ENCODE results near the gene SLF2.

The SLF2 gene

DNA sequence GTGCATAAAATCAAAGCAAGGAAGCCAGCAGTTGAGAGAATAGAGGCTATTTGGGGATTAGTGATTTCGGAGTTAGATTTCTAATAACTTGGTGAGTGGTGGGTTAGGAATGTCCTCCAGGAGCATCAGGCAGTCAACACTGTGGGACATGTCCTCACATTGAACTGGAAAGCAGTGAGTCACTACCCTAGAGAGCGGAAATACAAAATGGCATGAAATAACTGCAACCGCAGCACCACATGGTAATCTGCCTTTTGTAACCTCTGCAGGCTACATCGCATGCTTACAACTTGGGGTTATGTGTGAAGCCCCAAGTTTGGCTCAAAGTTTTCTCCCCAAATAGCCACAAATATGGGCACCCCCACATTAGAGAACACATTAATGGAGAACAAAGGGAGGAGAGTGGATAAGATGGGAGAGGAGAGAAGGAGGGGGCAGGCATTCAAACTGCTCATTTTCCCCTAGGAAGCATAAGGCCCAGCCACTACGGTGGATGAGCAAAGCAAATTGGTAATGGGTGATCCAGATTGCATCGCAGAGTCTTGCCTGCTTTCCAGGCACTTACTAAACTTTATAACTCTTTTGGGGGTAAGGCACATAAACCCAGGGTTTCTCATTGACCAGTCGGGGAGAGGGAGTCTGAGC lies 22.0 kb upstream of the SLF2 start:
- peak; percentile 98 for ATAC-seq
- no peak for TF ChIP-seq PPARA (CRISPR knock-in tag; IDR thresholded peaks at IDR 0.05; ENCODE audit: borderline replicate concordance)
- peak; percentile 10; the same call in 1 of the 2 replicates for TF ChIP-seq TOX (CRISPR knock-in tag; IDR thresholded peaks at IDR 0.05; ENCODE audit: borderline replicate concordance)
- peak; percentile 78; the same call in 1 of the 2 replicates for TF ChIP-seq CSDC2 (CRISPR knock-in tag; IDR thresholded peaks at IDR 0.05)
- no peak for TF ChIP-seq ISL1 (CRISPR knock-in tag; IDR thresholded peaks at IDR 0.05)
- no peak for TF ChIP-seq CREB5 (CRISPR knock-in tag; IDR thresholded peaks at IDR 0.05; ENCODE audit: low read depth)
- TF ChIP-seq RARB (CRISPR knock-in tag; IDR thresholded peaks at IDR 0.05): no peak
- TF ChIP-seq ZC3H10 (CRISPR knock-in tag; IDR thresholded peaks at IDR 0.05): no peak
- peak; percentile 25; the same call in 1 of the 2 replicates for TF ChIP-seq PATZ1 (CRISPR knock-in tag; IDR thresholded peaks at IDR 0.05; ENCODE audit: borderline replicate concordance)
- no peak for TF ChIP-seq ZFP30 (CRISPR knock-in tag; IDR thresholded peaks at IDR 0.05)
- peak; percentile 68; the same call in 1 of the 2 replicates for TF ChIP-seq ZFP3 (CRISPR knock-in tag; IDR thresholded peaks at IDR 0.05)
- peak; percentile 93 for TF ChIP-seq OSR1 (CRISPR knock-in tag; IDR thresholded peaks at IDR 0.05)
- TF ChIP-seq, protein P1, sequence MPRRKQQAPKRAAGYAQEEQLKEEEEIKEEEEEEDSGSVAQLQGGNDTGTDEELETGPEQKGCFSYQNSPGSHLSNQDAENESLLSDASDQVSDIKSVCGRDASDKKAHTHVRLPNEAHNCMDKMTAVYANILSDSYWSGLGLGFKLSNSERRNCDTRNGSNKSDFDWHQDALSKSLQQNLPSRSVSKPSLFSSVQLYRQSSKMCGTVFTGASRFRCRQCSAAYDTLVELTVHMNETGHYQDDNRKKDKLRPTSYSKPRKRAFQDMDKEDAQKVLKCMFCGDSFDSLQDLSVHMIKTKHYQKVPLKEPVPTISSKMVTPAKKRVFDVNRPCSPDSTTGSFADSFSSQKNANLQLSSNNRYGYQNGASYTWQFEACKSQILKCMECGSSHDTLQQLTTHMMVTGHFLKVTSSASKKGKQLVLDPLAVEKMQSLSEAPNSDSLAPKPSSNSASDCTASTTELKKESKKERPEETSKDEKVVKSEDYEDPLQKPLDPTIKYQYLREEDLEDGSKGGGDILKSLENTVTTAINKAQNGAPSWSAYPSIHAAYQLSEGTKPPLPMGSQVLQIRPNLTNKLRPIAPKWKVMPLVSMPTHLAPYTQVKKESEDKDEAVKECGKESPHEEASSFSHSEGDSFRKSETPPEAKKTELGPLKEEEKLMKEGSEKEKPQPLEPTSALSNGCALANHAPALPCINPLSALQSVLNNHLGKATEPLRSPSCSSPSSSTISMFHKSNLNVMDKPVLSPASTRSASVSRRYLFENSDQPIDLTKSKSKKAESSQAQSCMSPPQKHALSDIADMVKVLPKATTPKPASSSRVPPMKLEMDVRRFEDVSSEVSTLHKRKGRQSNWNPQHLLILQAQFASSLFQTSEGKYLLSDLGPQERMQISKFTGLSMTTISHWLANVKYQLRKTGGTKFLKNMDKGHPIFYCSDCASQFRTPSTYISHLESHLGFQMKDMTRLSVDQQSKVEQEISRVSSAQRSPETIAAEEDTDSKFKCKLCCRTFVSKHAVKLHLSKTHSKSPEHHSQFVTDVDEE (CRISPR knock-in tag; IDR thresholded peaks at IDR 0.05): no peak
- TF ChIP-seq BACH2 (CRISPR knock-in tag; IDR thresholded peaks at IDR 0.05; ENCODE audit: borderline replicate concordance): no peak
- TF ChIP-seq ZNF565 (CRISPR knock-in tag; conservative IDR thresholded peaks at IDR 0.05; ENCODE audit: low read depth): no peak
- TF ChIP-seq ZNF8 (CRISPR knock-in tag; IDR thresholded peaks at IDR 0.05): no peak; the same call in 1 of the 2 replicates
- TF ChIP-seq GLIS3 (CRISPR knock-in tag; IDR thresholded peaks at IDR 0.05): no peak
- TF ChIP-seq TCF4 (CRISPR knock-in tag; IDR thresholded peaks at IDR 0.05; ENCODE audit: borderline replicate concordance): no peak
- no peak for TF ChIP-seq ZNF70 (CRISPR knock-in tag; IDR thresholded peaks at IDR 0.05)
- TF ChIP-seq ARNTL (CRISPR knock-in tag; IDR thresholded peaks at IDR 0.05; ENCODE audit: borderline replicate concordance, low read depth): no peak
- TF ChIP-seq SNAI2 (CRISPR knock-in tag; IDR thresholded peaks at IDR 0.05): no peak

DNA sequence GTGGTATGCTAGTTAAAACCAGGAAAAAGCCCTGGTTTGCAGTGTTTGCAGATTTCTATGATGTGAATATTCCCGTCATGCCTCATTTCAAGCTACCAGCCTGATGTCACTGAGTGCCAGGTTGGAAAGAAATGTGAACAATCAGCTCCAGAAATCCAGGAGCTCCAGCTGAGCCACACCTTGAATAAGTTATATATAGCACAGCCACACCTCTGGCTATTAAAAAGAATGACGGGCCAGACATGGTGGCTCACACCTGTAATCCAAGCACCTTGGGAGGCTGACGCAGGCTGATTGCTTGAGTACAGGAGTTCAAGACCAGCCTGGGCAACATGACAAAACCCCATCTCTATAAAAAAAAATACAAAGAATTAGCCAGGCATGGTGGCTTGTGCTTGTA lies 18.7 kb upstream of the SLF2 start:
- ATAC-seq: no peak

More for the DNA sequence above, 18.7 kb upstream of the SLF2 start:
- TF ChIP-seq ESRRG (CRISPR knock-in tag; IDR thresholded peaks at IDR 0.05): no peak
- TF ChIP-seq TOX (CRISPR knock-in tag; IDR thresholded peaks at IDR 0.05; ENCODE audit: borderline replicate concordance): no peak
- TF ChIP-seq CSDC2 (CRISPR knock-in tag; IDR thresholded peaks at IDR 0.05): no peak
- TF ChIP-seq PPARA (CRISPR knock-in tag; IDR thresholded peaks at IDR 0.05; ENCODE audit: borderline replicate concordance): no peak
- TF ChIP-seq, protein P2, sequence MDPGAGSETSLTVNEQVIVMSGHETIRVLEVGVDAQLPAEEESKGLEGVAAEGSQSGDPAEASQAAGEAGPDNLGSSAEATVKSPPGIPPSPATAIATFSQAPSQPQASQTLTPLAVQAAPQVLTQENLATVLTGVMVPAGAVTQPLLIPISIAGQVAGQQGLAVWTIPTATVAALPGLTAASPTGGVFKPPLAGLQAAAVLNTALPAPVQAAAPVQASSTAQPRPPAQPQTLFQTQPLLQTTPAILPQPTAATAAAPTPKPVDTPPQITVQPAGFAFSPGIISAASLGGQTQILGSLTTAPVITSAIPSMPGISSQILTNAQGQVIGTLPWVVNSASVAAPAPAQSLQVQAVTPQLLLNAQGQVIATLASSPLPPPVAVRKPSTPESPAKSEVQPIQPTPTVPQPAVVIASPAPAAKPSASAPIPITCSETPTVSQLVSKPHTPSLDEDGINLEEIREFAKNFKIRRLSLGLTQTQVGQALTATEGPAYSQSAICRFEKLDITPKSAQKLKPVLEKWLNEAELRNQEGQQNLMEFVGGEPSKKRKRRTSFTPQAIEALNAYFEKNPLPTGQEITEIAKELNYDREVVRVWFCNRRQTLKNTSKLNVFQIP (CRISPR knock-in tag; IDR thresholded peaks at IDR 0.05; ENCODE audit: borderline replicate concordance, low read depth): no peak
- TF ChIP-seq ZFP30 (CRISPR knock-in tag; IDR thresholded peaks at IDR 0.05): no peak
- TF ChIP-seq, protein P1 (CRISPR knock-in tag; IDR thresholded peaks at IDR 0.05): no peak
- no peak for TF ChIP-seq OSR1 (CRISPR knock-in tag; IDR thresholded peaks at IDR 0.05)
- no peak for TF ChIP-seq GLIS3 (CRISPR knock-in tag; IDR thresholded peaks at IDR 0.05)
